Measurements from ENCODE around the gene LYPD6B.

LYPD6B gene

GRCh38 chr2:149012545-149012944 lies 26.0 kb upstream of the LYPD6B start:
- H3K27me3 ChIP-seq (ENCODE audit: control insufficient read depth, insufficient read depth, low read length): no peaks in the 10 kb centered on the region
- peaks cover 14% of the 10 kb centered on the region; the same call in 1 of the 2 replicates for H3K4me1 ChIP-seq (ENCODE audit: control insufficient read depth, insufficient read depth, low read length)
- H3K27ac ChIP-seq (ENCODE audit: low read depth, low read length): no peak overlapping the region
- no peak overlapping the region for H3K9ac ChIP-seq (ENCODE audit: low read length)
- H3K4me3 ChIP-seq (ENCODE audit: low read depth, low read length): no peak overlapping the region
- no peaks in the 10 kb centered on the region for H3K9me3 ChIP-seq (ENCODE audit: control insufficient read depth, insufficient read depth, low read depth, low read length)
- peaks cover 66% of the 10 kb centered on the region for H3K36me3 ChIP-seq (ENCODE audit: control insufficient read depth, insufficient read depth, low read length)

- peaks cover 9% of the 10 kb centered on the region; the same call in 1 of the 2 replicates for H3K4me1 ChIP-seq (ENCODE audit: control insufficient read depth, insufficient read depth, low read length)
- no peak overlapping the region for H3K4me3 ChIP-seq (ENCODE audit: low read depth, low read length)
- H3K27ac ChIP-seq (ENCODE audit: low read depth, low read length): no peak overlapping the region
- peaks cover 54% of the 10 kb centered on the region for H3K36me3 ChIP-seq (ENCODE audit: control insufficient read depth, insufficient read depth, low read length)
- H3K9me3 ChIP-seq (ENCODE audit: control insufficient read depth, insufficient read depth, low read depth, low read length): no peaks in the 10 kb centered on the region
- no peaks in the 10 kb centered on the region for H3K27me3 ChIP-seq (ENCODE audit: control insufficient read depth, insufficient read depth, low read length)
- H3K9ac ChIP-seq (ENCODE audit: low read length): no peak overlapping the region
Measured at GRCh38 chr2:149015501-149015900, 23.0 kb upstream of the LYPD6B start.

GRCh38 chr2:149015926-149016563 lies 22.5 kb upstream of the LYPD6B start:
- Histone ChIP-seq H3K36me3 (ENCODE audit: control insufficient read depth, insufficient read depth, low read length) (peaks cover 51% of the 10 kb centered on the region), H3K4me3 (ENCODE audit: low read depth, low read length) (no peak overlapping the region), H3K9me3 (ENCODE audit: control insufficient read depth, insufficient read depth, low read depth, low read length) (no peaks in the 10 kb centered on the region), H3K9ac (ENCODE audit: low read length) (no peak overlapping the region), H3K27ac (ENCODE audit: low read depth, low read length) (no peak overlapping the region), H3K27me3 (ENCODE audit: control insufficient read depth, insufficient read depth, low read length) (no peaks in the 10 kb centered on the region), H3K4me1 (ENCODE audit: control insufficient read depth, insufficient read depth, low read length) (peaks cover 9% of the 10 kb centered on the region; the same call in 1 of the 2 replicates)

- no peak overlapping the region for H3K4me3 ChIP-seq (ENCODE audit: low read depth, low read length)
- H3K36me3 ChIP-seq (ENCODE audit: control insufficient read depth, insufficient read depth, low read length): peaks cover 42% of the 10 kb centered on the region
- H3K27me3 ChIP-seq (ENCODE audit: control insufficient read depth, insufficient read depth, low read length): no peaks in the 10 kb centered on the region
- no peak overlapping the region for H3K27ac ChIP-seq (ENCODE audit: low read depth, low read length)
- H3K9ac ChIP-seq (ENCODE audit: low read length): no peak overlapping the region
- H3K9me3 ChIP-seq (ENCODE audit: control insufficient read depth, insufficient read depth, low read depth, low read length): no peaks in the 10 kb centered on the region
- H3K4me1 ChIP-seq (ENCODE audit: control insufficient read depth, insufficient read depth, low read length): peaks cover 9% of the 10 kb centered on the region; the same call in 1 of the 2 replicates
Measured at GRCh38 chr2:149017116-149017985, 21.1 kb upstream of the LYPD6B start.

GRCh38 chr2:149018981-149019380 lies 19.5 kb upstream of the LYPD6B start:
- Histone ChIP-seq H3K27me3 (ENCODE audit: control insufficient read depth, insufficient read depth, low read length) (no peaks in the 10 kb centered on the region), H3K9me3 (ENCODE audit: control insufficient read depth, insufficient read depth, low read depth, low read length) (no peaks in the 10 kb centered on the region), H3K9ac (ENCODE audit: low read length) (no peak overlapping the region), H3K4me1 (ENCODE audit: control insufficient read depth, insufficient read depth, low read length) (peaks cover 9% of the 10 kb centered on the region; the same call in 1 of the 2 replicates), H3K27ac (ENCODE audit: low read depth, low read length) (no peak overlapping the region), H3K4me3 (ENCODE audit: low read depth, low read length) (no peak overlapping the region), H3K36me3 (ENCODE audit: control insufficient read depth, insufficient read depth, low read length) (peaks cover 32% of the 10 kb centered on the region)

GRCh38 chr2:149019768-149020167 lies 18.7 kb upstream of the LYPD6B start:
- H3K4me1 ChIP-seq (ENCODE audit: control insufficient read depth, insufficient read depth, low read length): peaks cover 9% of the 10 kb centered on the region; the same call in 1 of the 2 replicates

GRCh38 chr2:149020432-149020851 lies 18.1 kb upstream of the LYPD6B start:
- Histone ChIP-seq H3K27ac (ENCODE audit: low read depth, low read length) (no peak overlapping the region), H3K9ac (ENCODE audit: low read length) (no peak overlapping the region), H3K4me3 (ENCODE audit: low read depth, low read length) (no peak overlapping the region), H3K9me3 (ENCODE audit: control insufficient read depth, insufficient read depth, low read depth, low read length) (no peaks in the 10 kb centered on the region), H3K27me3 (ENCODE audit: control insufficient read depth, insufficient read depth, low read length) (no peaks in the 10 kb centered on the region), H3K4me1 (ENCODE audit: control insufficient read depth, insufficient read depth, low read length) (peaks cover 9% of the 10 kb centered on the region; the same call in 1 of the 2 replicates), H3K36me3 (ENCODE audit: control insufficient read depth, insufficient read depth, low read length) (peaks cover 32% of the 10 kb centered on the region)

More at GRCh38 chr2:149019768-149020167, 18.7 kb upstream of the LYPD6B start:
- H3K4me3 ChIP-seq (ENCODE audit: low read depth, low read length): no peak overlapping the region
- peaks cover 32% of the 10 kb centered on the region for H3K36me3 ChIP-seq (ENCODE audit: control insufficient read depth, insufficient read depth, low read length)
- no peaks in the 10 kb centered on the region for H3K27me3 ChIP-seq (ENCODE audit: control insufficient read depth, insufficient read depth, low read length)
- no peak overlapping the region for H3K9ac ChIP-seq (ENCODE audit: low read length)
- H3K9me3 ChIP-seq (ENCODE audit: control insufficient read depth, insufficient read depth, low read depth, low read length): no peaks in the 10 kb centered on the region
- H3K27ac ChIP-seq (ENCODE audit: low read depth, low read length): no peak overlapping the region

GRCh38 chr2:149021271-149021719 lies 17.2 kb upstream of the LYPD6B start:
- Histone ChIP-seq H3K4me3 (ENCODE audit: low read depth, low read length) (no peak overlapping the region), H3K36me3 (ENCODE audit: control insufficient read depth, insufficient read depth, low read length) (peaks cover 25% of the 10 kb centered on the region), H3K27me3 (ENCODE audit: control insufficient read depth, insufficient read depth, low read length) (no peaks in the 10 kb centered on the region), H3K9ac (ENCODE audit: low read length) (no peak overlapping the region), H3K9me3 (ENCODE audit: control insufficient read depth, insufficient read depth, low read depth, low read length) (no peaks in the 10 kb centered on the region), H3K27ac (ENCODE audit: low read depth, low read length) (no peak overlapping the region), H3K4me1 (ENCODE audit: control insufficient read depth, insufficient read depth, low read length) (peaks cover 5% of the 10 kb centered on the region; the same call in 1 of the 2 replicates)

- peaks cover 25% of the 10 kb centered on the region for H3K36me3 ChIP-seq (ENCODE audit: control insufficient read depth, insufficient read depth, low read length)
- no peak overlapping the region for H3K9ac ChIP-seq (ENCODE audit: low read length)
- no peaks in the 10 kb centered on the region for H3K9me3 ChIP-seq (ENCODE audit: control insufficient read depth, insufficient read depth, low read depth, low read length)
- no peaks in the 10 kb centered on the region for H3K27me3 ChIP-seq (ENCODE audit: control insufficient read depth, insufficient read depth, low read length)
- H3K4me3 ChIP-seq (ENCODE audit: low read depth, low read length): no peak overlapping the region
- H3K27ac ChIP-seq (ENCODE audit: low read depth, low read length): no peak overlapping the region
- peaks cover 3% of the 10 kb centered on the region; the same call in 1 of the 2 replicates for H3K4me1 ChIP-seq (ENCODE audit: control insufficient read depth, insufficient read depth, low read length)
Measured at GRCh38 chr2:149021761-149022160, 16.7 kb upstream of the LYPD6B start.

GRCh38 chr2:149023091-149023490 lies 15.4 kb upstream of the LYPD6B start:
- H3K4me1 ChIP-seq (ENCODE audit: control insufficient read depth, insufficient read depth, low read length): peaks cover 13% of the 10 kb centered on the region
- no peak overlapping the region for H3K27ac ChIP-seq (ENCODE audit: low read depth, low read length)
- no peak overlapping the region for H3K9ac ChIP-seq (ENCODE audit: low read length)
- H3K9me3 ChIP-seq (ENCODE audit: control insufficient read depth, insufficient read depth, low read depth, low read length): no peaks in the 10 kb centered on the region
- peaks cover 25% of the 10 kb centered on the region for H3K36me3 ChIP-seq (ENCODE audit: control insufficient read depth, insufficient read depth, low read length)
- H3K27me3 ChIP-seq (ENCODE audit: control insufficient read depth, insufficient read depth, low read length): no peaks in the 10 kb centered on the region
- H3K4me3 ChIP-seq (ENCODE audit: low read depth, low read length): no peak overlapping the region

All from HUES6 (cell line).